Endodermal cell (in vitro differentiated cells): ENCODE data around the gene MAP3K21. TPM values are rescaled to one million over a fixed set of nuclear protein-coding genes. Genes with fewer than 3 reads are reported as not detected.

ENCODE experiments used
- DNase-seq: peaks from one replicate; pipeline ENCODE4 v3.0.0-alpha.2; 2017
- H3K27ac ChIP-seq: 2 replicates; pipeline ENCODE4 v1.5.1; 2013; ENCODE audit warnings: mild to moderate bottlenecking, low read depth, low read length, moderate library complexity
- H3K27me3 ChIP-seq: 2 replicates; pipeline ENCODE4 v1.6.1; 2013; ENCODE audit warnings: mild to moderate bottlenecking, low read length, moderate library complexity; ENCODE audit not compliant: insufficient read depth, control insufficient read depth, poor library complexity, severe bottlenecking
- H3K36me3 ChIP-seq: 2 replicates; pipeline ENCODE4 v1.7.0; 2013; ENCODE audit warnings: mild to moderate bottlenecking, low read length, moderate library complexity; ENCODE audit not compliant: control insufficient read depth, insufficient read depth
- H3K4me1 ChIP-seq: one replicate; pipeline ENCODE4 v1.7.0; 2013; ENCODE audit warnings: low read length; ENCODE audit not compliant: control insufficient read depth, insufficient read depth
- H3K4me3 ChIP-seq: 2 replicates; pipeline ENCODE4 v1.5.1; 2013; ENCODE audit warnings: mild to moderate bottlenecking, low read length, moderate library complexity
- H3K9ac ChIP-seq: 2 replicates; pipeline ENCODE4 v1.6.1; 2013; ENCODE audit warnings: mild to moderate bottlenecking, low read length, moderate library complexity; ENCODE audit not compliant: poor library complexity, severe bottlenecking; ENCODE audit errors: extremely low read depth
- H3K9me3 ChIP-seq: 2 replicates; pipeline ENCODE4 v1.6.1; 2013; ENCODE audit warnings: mild to moderate bottlenecking, low read length, moderate library complexity; ENCODE audit not compliant: control insufficient read depth
- H3K27ac Mint-ChIP-seq: 2 replicates; pipeline ENCODE4 v1.8.0; 2020; ENCODE audit warnings: mixed read lengths
- H3K27me3 Mint-ChIP-seq: 2 replicates; pipeline ENCODE4 v1.8.0; 2021; ENCODE audit warnings: mild to moderate bottlenecking, mixed read lengths; ENCODE audit not compliant: insufficient read depth
- H3K36me3 Mint-ChIP-seq: 2 replicates; pipeline ENCODE4 v1.8.0; 2020; ENCODE audit warnings: low read depth, mixed read lengths
- H3K4me1 Mint-ChIP-seq: 2 replicates; pipeline ENCODE4 v1.8.0; 2020; ENCODE audit warnings: mixed read lengths
- H3K4me3 Mint-ChIP-seq: 2 replicates; pipeline ENCODE4 v1.8.0; 2020; ENCODE audit warnings: mild to moderate bottlenecking, moderate library complexity, mixed read lengths
- H3K9me3 Mint-ChIP-seq: 2 replicates; pipeline ENCODE4 v1.8.0; 2020; ENCODE audit warnings: mild to moderate bottlenecking, mixed read lengths
- CTCF ChIP-seq: fragments of 200-600 bp; sonication (generic); conservative IDR thresholded peaks from 2 replicates; pipeline ENCODE4 v1.5.0; 2021; ENCODE audit warnings: antibody characterized with exemption, mild to moderate bottlenecking
- WGBS, 2 experiments: methylation state at CpG; one replicate each; pipeline versions ENCODE4 v1.1.5 to v1.1.7; 2013; ENCODE audit warnings: missing lambda C conversion rate in 2 of 2, mixed read lengths in 1 of 2; ENCODE audit not compliant: insufficient coverage in 1 of 2, insufficient read length in 1 of 2; 5-methylcytosine and 5-hydroxymethylcytosine counted together
- total RNA-seq, 2 donors: library from RNA; stranded (reverse); fragmentation: NEBNext Ultra II Directional in 1 of 2; extraction: Animal tissue kit (Norgen Biotek cat#: 25700) in 1 of 2; gene quantifications; 2 replicates in 1 of 2; 3 replicates in 1 of 2; pipeline ENCODE4 v1.2.1, GENCODE V29; 2021

Gene MAP3K21
- total RNA-seq, 2 donors from 2014 or later, result 9.4 to 14.6 TPM

- H3K4me1 Mint-ChIP-seq, result peaks cover 4% of the 10 kb centered on the region
- H3K27ac ChIP-seq, result no peak overlapping the region
- H3K36me3 ChIP-seq, result no peaks in the 10 kb centered on the region
- no peak overlapping the region for H3K4me3 ChIP-seq
- H3K27ac Mint-ChIP-seq, result no peak overlapping the region
- H3K9me3 Mint-ChIP-seq, result no peaks in the 10 kb centered on the region
- no peak overlapping the region for H3K9ac ChIP-seq
- TF ChIP-seq CTCF, result no peak
- 92 to 100% methylated on average over 1 to 3 of the region's 3 CpGs for WGBS, 2 experiments
- no peak for DNase-seq
- no peaks in the 10 kb centered on the region for H3K27me3 ChIP-seq
- H3K27me3 Mint-ChIP-seq, result no peaks in the 10 kb centered on the region
- no peaks in the 10 kb centered on the region for H3K4me1 ChIP-seq
- no peak overlapping the region for H3K4me3 Mint-ChIP-seq
- H3K36me3 Mint-ChIP-seq, result no peaks in the 10 kb centered on the region
- no peaks in the 10 kb centered on the region for H3K9me3 ChIP-seq
Measured at GRCh38 chr1:233337505-233337904, 10.0 kb downstream of the MAP3K21 start.

- no peaks in the 10 kb centered on the region for H3K36me3 Mint-ChIP-seq
- H3K9me3 Mint-ChIP-seq, result no peaks in the 10 kb centered on the region
- no peak overlapping the region for H3K9ac ChIP-seq
- no peaks in the 10 kb centered on the region for H3K27me3 ChIP-seq
- no peaks in the 10 kb centered on the region for H3K27me3 Mint-ChIP-seq
- no peak overlapping the region for H3K4me3 ChIP-seq
- WGBS, 2 experiments, result 95% methylated on average over 2 of the region's 2 CpGs; no CpG with 5 or more reads in 1 of the 2 experiments
- no peak overlapping the region for H3K27ac ChIP-seq
- no peak overlapping the region for H3K27ac Mint-ChIP-seq
- H3K4me3 Mint-ChIP-seq, result no peak overlapping the region
- peaks cover 4% of the 10 kb centered on the region for H3K4me1 Mint-ChIP-seq
- TF ChIP-seq CTCF, result no peak
- H3K36me3 ChIP-seq, result no peaks in the 10 kb centered on the region
- DNase-seq, result no peak
- H3K9me3 ChIP-seq, result no peaks in the 10 kb centered on the region
- no peaks in the 10 kb centered on the region for H3K4me1 ChIP-seq
Measured at GRCh38 chr1:233338102-233338501, 10.6 kb downstream of the MAP3K21 start.

- WGBS, 2 experiments, result 94% methylated on average over 3 of the region's 3 CpGs
- no peak overlapping the region for H3K4me3 ChIP-seq
- no peaks in the 10 kb centered on the region for H3K27me3 ChIP-seq
- H3K27me3 Mint-ChIP-seq, result no peaks in the 10 kb centered on the region
- H3K9me3 ChIP-seq, result no peaks in the 10 kb centered on the region
- DNase-seq, result no peak
- H3K9ac ChIP-seq, result no peak overlapping the region
- no peaks in the 10 kb centered on the region for H3K36me3 ChIP-seq
- H3K4me3 Mint-ChIP-seq, result no peak overlapping the region
- no peak overlapping the region for H3K27ac Mint-ChIP-seq
- TF ChIP-seq CTCF, result no peak
- H3K4me1 ChIP-seq, result no peaks in the 10 kb centered on the region
- H3K4me1 Mint-ChIP-seq, result peaks cover 4% of the 10 kb centered on the region
- H3K9me3 Mint-ChIP-seq, result peaks cover 4% of the 10 kb centered on the region
- peaks cover 3% of the 10 kb centered on the region for H3K36me3 Mint-ChIP-seq
- H3K27ac ChIP-seq, result no peak overlapping the region
Measured at GRCh38 chr1:233340031-233340555, 12.6 kb downstream of the MAP3K21 start.
